ENCODE data around the gene PACS1. TPM values are rescaled to one million over a fixed set of nuclear protein-coding genes. Genes with fewer than 3 reads are reported as not detected.
A peak's percentile ranks its signal among the peaks of the same experiment; 100 is the strongest.

The PACS1 gene
- total RNA-seq, 3 donors from 2014 or later (not counting 1 experiment from before 2014, with no cell fraction given) = 176 to 204 (median 186) TPM

DNA sequence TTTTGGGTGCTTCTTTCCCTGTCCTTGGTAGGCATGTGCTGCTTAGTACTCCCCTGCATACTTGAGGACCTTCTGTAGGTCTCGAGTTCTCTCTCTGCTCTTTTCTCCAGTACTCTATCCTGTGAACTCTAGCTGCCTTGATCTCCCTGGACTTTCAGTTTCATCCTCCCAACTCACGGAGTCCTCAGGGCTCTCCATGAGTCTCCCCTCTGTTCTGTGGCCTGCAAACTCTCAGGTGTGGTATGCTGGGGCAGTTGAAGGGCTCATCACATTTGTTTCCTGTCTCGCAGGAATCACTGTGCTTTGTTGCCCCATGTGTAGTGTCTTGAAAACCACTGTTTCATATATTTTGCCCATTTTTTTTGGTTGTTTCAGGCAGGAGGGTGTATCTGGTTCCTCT lies 3.3 kb upstream of the PACS1 start:
- ATAC-seq = no peak
- Mint-ChIP-seq H3K27ac (peak overlapping the region; percentile 51 to 95), H3K9me3 (no peaks in the 10 kb centered on the region), H3K4me1 (peaks cover 45 to 52% of the 10 kb centered on the region in 2 donors), H3K36me3 (peaks cover 37% of the 10 kb centered on the region), H3K27me3 (ENCODE audit: low read depth in 2 of 2) (no peaks in the 10 kb centered on the region), H3K4me3 (no peak overlapping the region)
- no peaks in the 10 kb centered on the region for H3K9me3 ChIP-seq (ENCODE audit: control insufficient read depth, insufficient read depth, low read length)
- intact Hi-C loops (cut with micrococcal nuclease) = no loop called here
- H3K4me3 ChIP-seq (ENCODE audit: low read length) = no peak overlapping the region
- TF ChIP-seq, protein P1, sequence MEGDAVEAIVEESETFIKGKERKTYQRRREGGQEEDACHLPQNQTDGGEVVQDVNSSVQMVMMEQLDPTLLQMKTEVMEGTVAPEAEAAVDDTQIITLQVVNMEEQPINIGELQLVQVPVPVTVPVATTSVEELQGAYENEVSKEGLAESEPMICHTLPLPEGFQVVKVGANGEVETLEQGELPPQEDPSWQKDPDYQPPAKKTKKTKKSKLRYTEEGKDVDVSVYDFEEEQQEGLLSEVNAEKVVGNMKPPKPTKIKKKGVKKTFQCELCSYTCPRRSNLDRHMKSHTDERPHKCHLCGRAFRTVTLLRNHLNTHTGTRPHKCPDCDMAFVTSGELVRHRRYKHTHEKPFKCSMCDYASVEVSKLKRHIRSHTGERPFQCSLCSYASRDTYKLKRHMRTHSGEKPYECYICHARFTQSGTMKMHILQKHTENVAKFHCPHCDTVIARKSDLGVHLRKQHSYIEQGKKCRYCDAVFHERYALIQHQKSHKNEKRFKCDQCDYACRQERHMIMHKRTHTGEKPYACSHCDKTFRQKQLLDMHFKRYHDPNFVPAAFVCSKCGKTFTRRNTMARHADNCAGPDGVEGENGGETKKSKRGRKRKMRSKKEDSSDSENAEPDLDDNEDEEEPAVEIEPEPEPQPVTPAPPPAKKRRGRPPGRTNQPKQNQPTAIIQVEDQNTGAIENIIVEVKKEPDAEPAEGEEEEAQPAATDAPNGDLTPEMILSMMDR (IDR thresholded peaks at IDR 0.05) = no peak
- WGBS (ENCODE audit: insufficient coverage) = 44% methylated on average over 3 of the region's 3 CpGs
- H3K4me1 ChIP-seq (ENCODE audit: control insufficient read depth, insufficient read depth, low read length) = peaks cover 28% of the 10 kb centered on the region
- no peaks in the 10 kb centered on the region for H3K27me3 ChIP-seq (ENCODE audit: control insufficient read depth, insufficient read depth, low read length)
- H3K36me3 ChIP-seq (ENCODE audit: control insufficient read depth, insufficient read depth, low read length) = peaks cover 67% of the 10 kb centered on the region
- no peak for DNase-seq
- H3K27ac ChIP-seq (ENCODE audit: low read length) = no peak overlapping the region

- Histone ChIP-seq H3K27me3 (ENCODE audit: control insufficient read depth, insufficient read depth, low read length) (no peaks in the 10 kb centered on the region), H3K9me3 (ENCODE audit: control insufficient read depth, insufficient read depth, low read length) (no peaks in the 10 kb centered on the region), H3K4me1 (ENCODE audit: control insufficient read depth, insufficient read depth, low read length) (peaks cover 36% of the 10 kb centered on the region), H3K4me3 (ENCODE audit: low read length) (no peak overlapping the region), H3K36me3 (ENCODE audit: control insufficient read depth, insufficient read depth, low read length) (peaks cover 59% of the 10 kb centered on the region), H3K27ac (ENCODE audit: low read length) (no peak overlapping the region)
- H3K9me3 Mint-ChIP-seq = no peaks in the 10 kb centered on the region
- H3K27ac Mint-ChIP-seq = peak overlapping the region; percentile 93 to 95
- H3K27me3 Mint-ChIP-seq (ENCODE audit: low read depth in 2 of 2) = no peaks in the 10 kb centered on the region
- ATAC-seq (no peak), DNase-seq (no peak)
- over 99% methylated on average over 4 of the region's 4 CpGs for WGBS (ENCODE audit: insufficient coverage)
- TF ChIP-seq, protein P1 (IDR thresholded peaks at IDR 0.05) = no peak
- intact Hi-C loops (cut with micrococcal nuclease) = loop anchor here (2.0 kb wide), 1 partner anchor 67 kb away; no protein-coding TSS in a partner anchor
- peaks cover 36% of the 10 kb centered on the region for H3K36me3 Mint-ChIP-seq
- peaks cover 54 to 61% of the 10 kb centered on the region in 2 donors for H3K4me1 Mint-ChIP-seq
- peak overlapping the region; percentile 65 for H3K4me3 Mint-ChIP-seq
These were observed 2.4 kb upstream of the PACS1 start for GRCh38 chr11:66067640-66068039.

DNA sequence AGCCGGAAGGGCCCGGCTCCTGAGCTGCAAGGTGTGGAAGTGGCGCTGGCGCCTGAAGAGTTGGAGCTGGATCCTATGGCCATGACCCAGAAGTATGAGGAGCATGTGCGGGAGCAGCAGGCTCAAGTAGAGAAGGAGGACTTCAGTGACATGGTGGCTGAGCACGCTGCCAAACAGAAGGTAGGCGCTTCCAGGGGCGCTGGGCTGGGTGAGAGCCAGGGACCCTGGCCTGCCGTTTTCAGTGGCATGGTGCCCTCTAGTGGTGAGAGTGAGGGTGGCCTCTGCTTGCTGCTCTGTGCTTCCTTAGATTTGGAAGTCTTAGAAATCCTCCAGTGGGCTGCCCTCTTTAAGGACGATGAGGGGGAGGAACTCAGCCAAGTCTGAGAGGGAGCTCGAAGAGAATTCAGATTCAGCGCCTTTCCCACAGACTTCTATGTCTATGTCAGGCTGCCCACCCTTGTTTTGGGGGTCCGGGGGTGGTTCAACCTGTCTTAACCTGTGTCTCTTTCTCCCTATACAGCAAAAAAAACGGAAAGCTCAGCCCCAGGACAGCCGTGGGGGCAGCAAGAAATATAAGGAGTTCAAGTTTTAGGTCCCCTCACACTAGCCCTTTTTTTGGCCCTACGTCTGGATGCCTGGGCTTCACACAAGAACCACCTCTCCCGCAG lies 1.8 kb upstream of the PACS1 start:
- peak overlapping the region; percentile 90 for H3K4me3 Mint-ChIP-seq
- peak; percentile 14 to 45 (median 28) for ATAC-seq

More for the DNA sequence above, 1.8 kb upstream of the PACS1 start:
- H3K36me3 Mint-ChIP-seq = peaks cover 29% of the 10 kb centered on the region
- Histone ChIP-seq H3K27ac (ENCODE audit: low read length) (peak overlapping the region; percentile 88), H3K4me3 (ENCODE audit: low read length) (no peak overlapping the region), H3K27me3 (ENCODE audit: control insufficient read depth, insufficient read depth, low read length) (no peaks in the 10 kb centered on the region), H3K36me3 (ENCODE audit: control insufficient read depth, insufficient read depth, low read length) (peaks cover 55% of the 10 kb centered on the region), H3K4me1 (ENCODE audit: control insufficient read depth, insufficient read depth, low read length) (peaks cover 39% of the 10 kb centered on the region), H3K9me3 (ENCODE audit: control insufficient read depth, insufficient read depth, low read length) (no peaks in the 10 kb centered on the region)
- no peaks in the 10 kb centered on the region for H3K9me3 Mint-ChIP-seq
- H3K4me1 Mint-ChIP-seq = peaks cover 57 to 64% of the 10 kb centered on the region in 2 donors
- peak overlapping the region; percentile 93 to 95 for H3K27ac Mint-ChIP-seq
- TF ChIP-seq, protein P1 (IDR thresholded peaks at IDR 0.05) = peak; percentile 82
- WGBS (ENCODE audit: insufficient coverage) = 68% methylated on average over 16 of the region's 17 CpGs
- peak; percentile 69 to 89 for DNase-seq
- intact Hi-C loops (cut with micrococcal nuclease) = loop anchor here (2.0 kb wide), 1 partner anchor 67 kb away; no protein-coding TSS in a partner anchor
- no peaks in the 10 kb centered on the region for H3K27me3 Mint-ChIP-seq (ENCODE audit: low read depth in 2 of 2)
